Right ventricle myocardium superior (tissue), 1 donor: ENCODE measurements around the gene NBAS. TPM values are rescaled to one million over a fixed set of nuclear protein-coding genes. Genes with fewer than 3 reads are reported as not detected.
"Not testable (repeated sequence)": the region's sequence is repeated elsewhere in the genome, so short reads cannot be mapped to it uniquely, and the experiment has no call there.

Source experiments
- ATAC-seq: fragments of 200-7000 bp; cut with Tn5 transposase; one replicate; pipeline ENCODE4 v1.9.1; 2020; ENCODE audit warnings: mild to moderate bottlenecking; ENCODE audit not compliant: poor library complexity
- DNase-seq: peaks from one replicate; pipeline ENCODE4 v3.0.0-alpha.2; 2020
- intact Hi-C: fragments of 100-400 bp; cut with DNase I; formaldehyde crosslinking; loops from one replicate; pipeline ENCODE4 v1.11.2; 2022
- total RNA-seq: library from RNA; stranded (reverse); fragmentation: NEBNext Ultra II Directional; extraction: Animal tissue kit (Norgen Biotek cat#: 25700); gene quantifications from one replicate; pipeline ENCODE4 v1.2.1, GENCODE V29; 2021
- donor health status: DM: no; HTN: yes; CAD: no; lungs with severe emphysema.

The NBAS gene
- total RNA-seq, 1 donor from 2014 or later: 60.7 TPM

DNA sequence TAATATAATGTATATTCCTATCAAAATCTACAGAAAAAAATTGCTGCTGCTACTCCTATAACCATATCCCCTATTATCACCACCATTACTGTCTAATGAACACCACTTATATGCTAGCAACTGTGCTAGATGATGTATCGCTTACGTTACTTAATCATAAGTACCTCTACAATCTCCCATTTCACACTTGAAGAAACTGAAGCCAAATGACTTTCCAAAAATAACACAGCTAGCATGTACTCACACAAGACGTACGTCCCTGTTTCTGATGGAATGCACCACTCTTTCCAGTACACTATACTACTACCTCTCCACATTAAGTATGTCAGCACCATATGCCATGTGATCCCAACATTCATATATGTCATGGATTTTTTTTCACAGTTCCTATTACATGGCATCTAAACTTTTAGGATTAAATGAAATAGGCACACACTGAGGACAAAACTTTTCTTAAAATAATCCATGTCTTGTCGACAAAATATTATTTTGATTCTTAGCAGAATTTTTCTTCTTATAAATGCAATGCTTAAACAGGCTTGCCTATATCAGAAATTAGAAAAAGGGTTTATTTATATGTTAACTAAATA, 112.8 kb downstream of the NBAS start:
- ATAC-seq: peak; percentile 83
- intact Hi-C loops: no loop called here
- no peak for DNase-seq

DNA sequence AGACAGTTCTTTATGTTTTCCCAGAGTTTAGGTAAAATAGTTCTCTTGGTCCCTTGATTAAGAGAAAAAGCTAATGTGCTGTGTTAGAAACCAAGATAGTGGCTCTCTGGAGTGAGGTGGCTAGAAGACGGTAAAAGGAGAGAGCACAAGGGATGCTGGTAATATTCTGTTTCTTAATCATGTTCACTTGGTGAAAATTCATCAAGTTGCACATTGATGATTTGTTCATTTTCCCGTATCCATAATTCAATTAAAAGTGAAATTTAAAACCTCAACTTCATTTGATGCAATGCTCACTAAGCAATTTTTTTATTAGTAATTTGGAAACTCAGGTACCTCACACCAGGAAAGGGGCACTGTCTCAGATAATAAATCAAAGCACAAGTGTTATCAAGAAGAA, 113.8 kb downstream of the NBAS start:
- DNase-seq: no peak
- intact Hi-C loops: no loop called here
- ATAC-seq: no peak

DNA sequence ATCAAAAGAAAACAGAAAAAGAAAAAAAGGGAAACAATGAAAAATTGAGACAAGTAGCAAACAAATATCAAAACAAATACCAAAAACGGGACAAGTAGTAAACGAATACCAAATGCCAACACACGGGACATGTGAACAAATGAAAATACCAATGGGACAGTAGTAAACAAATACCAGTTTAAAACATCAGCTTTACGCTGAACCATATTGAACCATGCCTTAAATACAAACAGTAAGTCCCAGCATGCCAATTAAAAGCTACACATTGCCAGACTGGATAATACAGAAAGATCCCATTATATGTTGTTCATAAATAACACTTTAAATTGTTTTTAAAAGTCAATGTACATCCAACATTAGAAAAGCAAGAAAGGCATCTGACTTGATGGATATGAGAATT, 114.2 kb downstream of the NBAS start:
- DNase-seq (no peak), ATAC-seq (no peak)
- intact Hi-C loops: no loop called here

DNA sequence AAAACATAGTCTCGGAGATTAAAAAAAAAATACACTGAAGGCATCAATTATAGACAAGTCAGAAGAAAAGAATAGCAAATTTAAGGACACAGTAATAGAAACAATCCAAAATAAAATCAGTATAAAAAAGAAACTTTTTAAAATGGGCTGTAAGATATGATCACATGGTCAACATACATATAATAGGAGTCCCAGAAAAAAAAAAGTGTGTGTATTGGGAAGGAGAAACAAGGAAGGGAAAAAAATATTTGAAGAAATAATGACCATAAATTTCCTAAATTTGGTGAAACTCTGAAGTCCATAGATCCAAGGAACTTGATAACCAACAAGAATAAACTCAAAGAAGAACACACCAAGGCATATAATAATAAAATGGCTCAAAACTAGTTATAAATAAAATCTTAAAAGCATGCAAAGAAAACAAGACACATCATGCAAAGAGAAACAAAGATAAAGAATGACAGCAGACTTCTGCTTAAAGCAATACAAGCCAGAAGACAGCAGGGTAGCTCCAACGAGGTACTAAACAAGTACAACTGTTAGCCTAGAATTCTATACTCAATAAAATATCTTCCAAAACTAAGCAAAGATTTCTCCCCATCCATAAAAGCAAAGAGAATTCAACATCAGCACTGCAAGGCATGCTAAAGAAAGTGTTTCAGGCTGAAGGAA, 115.1 kb downstream of the NBAS start:
- DNase-seq: no peak
- intact Hi-C loops: no loop called here
- no peak for ATAC-seq

DNA sequence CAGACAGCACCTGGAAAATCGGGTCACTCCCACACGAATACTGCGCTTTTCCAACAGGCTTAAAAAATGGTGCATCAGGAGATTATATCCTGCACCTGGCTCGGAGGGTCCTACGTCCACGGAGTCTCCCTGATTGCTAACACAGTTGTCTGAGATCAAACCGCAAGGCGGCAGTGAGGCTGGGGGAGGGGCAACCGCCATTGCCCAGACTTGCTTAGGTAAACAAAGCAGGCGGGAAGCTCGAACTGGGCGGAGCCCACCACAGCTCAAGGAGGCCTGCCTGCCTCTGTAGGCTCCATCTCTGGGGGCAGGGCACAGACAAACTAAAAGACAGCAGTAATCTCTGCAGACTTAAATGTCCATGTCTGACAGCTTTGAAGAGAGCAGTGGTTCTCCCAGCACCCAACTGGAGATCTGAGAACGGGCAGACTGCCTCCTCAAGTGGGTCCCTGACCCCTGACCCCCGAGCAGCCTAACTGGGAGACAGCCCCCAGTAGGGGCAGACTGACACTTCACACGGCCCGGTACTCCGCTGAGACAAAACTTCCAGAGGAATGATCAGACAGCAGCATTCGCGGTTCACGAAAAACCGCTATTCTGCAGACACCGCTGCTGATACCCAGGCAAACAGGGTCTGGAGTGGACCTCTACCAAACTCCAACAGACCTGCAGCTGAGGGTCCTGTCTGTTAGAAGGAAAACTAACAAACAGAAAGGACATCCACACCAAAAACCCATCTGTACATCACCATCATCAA, 121.2 kb downstream of the NBAS start:
- intact Hi-C loops, ATAC-seq: not testable (repeated sequence)
- DNase-seq: peak; percentile 40

DNA sequence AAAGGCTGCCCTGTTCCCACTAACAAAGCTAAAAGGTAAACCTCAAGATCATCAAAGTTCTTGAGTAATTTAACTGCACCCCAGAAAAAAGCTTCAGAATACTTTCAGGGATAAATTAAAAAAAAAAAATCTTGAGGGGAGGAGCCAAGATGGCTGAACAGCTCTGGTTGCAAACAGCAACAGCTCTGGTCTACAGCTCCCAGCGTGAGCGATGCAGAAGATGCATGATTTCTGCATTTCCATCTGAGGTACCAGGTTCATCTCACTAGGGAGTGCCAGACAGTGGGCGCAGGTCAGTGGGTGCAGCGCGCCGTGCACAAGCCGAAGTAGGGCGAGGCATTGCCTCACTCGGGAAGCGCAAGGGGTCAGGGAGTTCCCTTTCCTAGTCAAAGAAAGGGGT, 121.8 kb downstream of the NBAS start:
- ATAC-seq, DNase-seq, intact Hi-C loops: not testable (repeated sequence)

DNA sequence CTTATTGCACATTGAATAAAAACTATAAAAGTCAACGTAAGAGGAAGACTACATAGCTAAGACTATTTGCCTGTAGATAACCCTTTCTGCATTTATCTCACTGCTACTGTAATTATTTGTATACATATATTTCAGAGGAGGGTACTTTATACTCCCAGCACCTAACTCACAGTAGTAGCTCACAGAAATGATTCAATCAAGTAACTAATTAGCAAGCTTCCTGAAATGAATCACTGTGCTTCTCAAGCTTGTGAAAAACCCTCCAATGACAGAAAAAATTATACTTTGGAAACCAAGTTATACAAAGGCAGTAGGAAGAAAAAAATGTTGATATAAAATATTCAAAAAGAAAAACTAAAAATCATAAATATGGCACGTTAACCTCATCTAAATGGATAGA, 124.9 kb downstream of the NBAS start:
- no peak for ATAC-seq
- intact Hi-C loops: no loop called here

DNA sequence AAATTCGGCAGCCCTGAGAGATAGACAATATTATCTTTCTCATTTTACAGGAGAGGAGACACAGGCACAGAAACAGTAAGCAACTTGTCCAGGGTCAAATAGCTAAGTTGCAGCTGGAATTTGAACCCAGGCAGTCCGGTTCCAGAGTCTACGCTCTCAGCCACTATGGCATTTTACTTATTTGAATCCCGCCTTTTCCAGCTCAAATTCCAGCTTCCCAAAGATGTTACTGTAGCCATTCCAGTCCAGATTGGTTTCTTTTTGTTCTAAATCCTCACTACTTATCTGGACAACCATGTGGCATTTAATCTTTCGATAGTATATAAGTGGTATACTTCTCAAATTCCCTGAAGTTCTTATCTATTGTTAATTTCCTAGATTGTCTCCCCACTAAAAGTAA, 125.7 kb downstream of the NBAS start:
- no peak for ATAC-seq

More for the DNA sequence above, 124.9 kb downstream of the NBAS start:
- no peak for DNase-seq

DNA sequence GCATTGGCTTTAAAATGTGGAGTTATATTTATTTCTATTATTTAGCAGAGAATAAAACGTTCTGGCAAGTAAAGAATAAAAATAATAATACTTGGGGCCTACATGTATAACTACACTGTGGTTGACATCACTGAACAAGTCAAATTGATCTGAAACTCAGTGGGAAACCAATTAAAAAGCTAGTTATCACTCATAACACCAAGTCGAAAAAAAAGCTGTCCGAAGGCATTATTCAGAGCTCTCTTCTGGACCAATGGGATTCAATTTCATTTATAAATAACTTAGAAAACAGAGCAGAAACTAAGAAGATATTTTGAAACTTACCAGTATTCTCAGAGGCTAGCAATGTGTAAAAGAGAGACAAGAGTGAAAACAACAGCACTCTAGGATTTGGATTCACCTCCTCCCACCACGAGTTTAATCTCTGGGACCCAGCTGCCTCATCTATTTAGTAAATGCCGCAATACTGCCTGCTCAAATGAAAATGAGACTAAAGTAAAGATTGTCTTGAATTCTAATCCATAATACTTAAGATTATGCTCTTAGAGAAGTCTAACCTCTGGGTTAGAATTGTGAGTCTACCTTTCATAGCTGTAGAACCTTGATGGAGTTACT, 128.4 kb downstream of the NBAS start:
- no peak for ATAC-seq
- DNase-seq: no peak

More for the DNA sequence above, 125.7 kb downstream of the NBAS start:
- intact Hi-C loops: no loop called here
- DNase-seq: no peak

DNA sequence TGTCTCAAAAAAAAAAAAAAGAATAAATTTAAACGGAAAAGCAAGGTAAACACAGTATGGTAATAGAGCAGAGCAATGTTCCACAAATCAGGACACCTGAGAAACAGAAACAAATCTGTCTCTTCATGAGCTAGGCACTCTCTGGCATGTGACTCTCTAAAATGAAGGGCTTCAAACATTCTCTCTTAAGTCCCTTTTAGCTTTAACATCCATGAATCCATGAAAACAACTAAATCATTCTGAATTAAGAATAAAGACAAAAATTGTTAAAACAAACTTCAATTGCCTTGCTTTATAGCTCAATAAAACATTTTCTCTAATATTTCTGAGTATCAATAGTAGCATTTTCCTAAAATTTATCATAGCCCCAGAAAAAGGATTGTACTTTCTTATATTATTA, 132.1 kb downstream of the NBAS start:
- intact Hi-C loops: no loop called here
- ATAC-seq: no peak
- DNase-seq: no peak

More for the DNA sequence above, 128.4 kb downstream of the NBAS start:
- intact Hi-C loops: no loop called here

DNA sequence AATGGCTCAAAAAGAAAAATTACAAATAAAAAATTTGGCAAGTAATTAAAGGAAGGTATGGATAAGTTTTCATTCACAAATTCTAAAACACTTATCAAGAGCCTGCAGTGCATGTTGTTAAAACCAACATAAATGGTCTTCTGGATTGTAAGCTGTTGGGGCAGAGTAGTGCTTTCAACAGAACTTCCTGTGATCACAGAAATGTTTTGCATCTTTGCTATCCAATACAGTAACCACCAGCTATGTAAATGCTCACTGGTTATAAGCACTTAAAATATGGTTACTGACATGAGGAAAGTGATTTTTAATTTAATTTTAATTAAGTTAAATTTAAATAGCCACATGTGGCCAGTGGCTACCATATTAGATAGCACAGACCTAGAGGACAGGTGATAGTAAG, 133.1 kb downstream of the NBAS start:
- DNase-seq: no peak
- intact Hi-C loops: no loop called here
- no peak for ATAC-seq

DNA sequence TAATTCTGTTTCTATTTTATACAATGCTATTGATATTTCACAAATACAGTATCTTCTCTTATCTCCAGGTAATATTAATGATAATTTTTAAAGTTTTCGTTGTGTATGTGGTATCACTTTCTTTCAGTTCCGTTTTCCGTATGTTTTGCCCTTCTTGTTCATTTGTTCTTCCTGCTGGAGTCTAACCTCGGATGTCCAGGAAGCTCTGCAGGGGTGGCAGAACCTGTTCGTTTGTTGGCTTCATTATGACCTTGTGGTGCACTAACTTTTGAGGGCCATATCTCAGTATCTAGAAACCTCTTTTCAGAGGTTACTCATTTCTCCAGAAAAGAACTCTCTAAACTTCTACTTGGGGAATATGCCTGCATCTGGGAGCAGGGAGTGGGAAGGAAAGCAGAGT, 134.5 kb downstream of the NBAS start:
- ATAC-seq (no peak), DNase-seq (no peak)
- intact Hi-C loops: no loop called here

DNA sequence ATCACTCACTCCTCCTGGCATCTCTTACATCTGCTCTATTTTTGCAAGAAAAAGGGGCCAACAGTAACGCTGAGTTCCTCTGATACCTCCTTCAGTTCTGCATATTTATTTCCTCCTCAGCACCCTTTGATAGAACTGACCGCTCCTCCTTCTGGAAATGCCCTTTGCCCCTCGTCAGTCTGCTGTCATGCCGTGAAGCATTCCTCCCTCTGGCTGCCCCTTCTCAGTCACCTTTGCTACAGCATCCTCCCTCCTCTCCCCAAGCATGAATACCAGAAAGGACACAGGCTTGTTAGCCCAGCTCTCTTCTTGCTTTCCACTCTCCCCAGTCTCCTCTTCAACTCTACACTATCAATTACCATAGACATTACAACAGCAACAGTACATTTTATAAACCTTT, 135.4 kb downstream of the NBAS start:
- intact Hi-C loops: no loop called here
- no peak for DNase-seq
- no peak for ATAC-seq

DNA sequence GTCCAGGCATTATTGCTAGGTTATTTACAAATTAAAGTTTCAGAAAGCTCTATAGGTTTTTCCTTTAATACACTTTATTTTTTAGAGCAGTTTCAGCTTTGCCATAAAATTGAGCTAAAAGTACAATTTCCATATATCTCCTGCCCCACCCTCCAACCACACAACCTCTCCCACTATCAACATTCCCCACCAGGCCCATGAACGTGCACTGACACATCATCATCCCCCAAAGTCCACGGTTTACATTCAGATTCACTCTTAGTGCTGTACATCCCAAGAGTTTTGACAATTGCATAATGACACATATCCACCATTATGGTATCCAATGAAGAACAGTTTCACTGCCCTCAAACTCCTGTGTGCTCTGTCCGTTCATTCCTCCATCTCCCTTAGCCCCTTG, 139.4 kb downstream of the NBAS start:
- DNase-seq (no peak), ATAC-seq (no peak)

DNA sequence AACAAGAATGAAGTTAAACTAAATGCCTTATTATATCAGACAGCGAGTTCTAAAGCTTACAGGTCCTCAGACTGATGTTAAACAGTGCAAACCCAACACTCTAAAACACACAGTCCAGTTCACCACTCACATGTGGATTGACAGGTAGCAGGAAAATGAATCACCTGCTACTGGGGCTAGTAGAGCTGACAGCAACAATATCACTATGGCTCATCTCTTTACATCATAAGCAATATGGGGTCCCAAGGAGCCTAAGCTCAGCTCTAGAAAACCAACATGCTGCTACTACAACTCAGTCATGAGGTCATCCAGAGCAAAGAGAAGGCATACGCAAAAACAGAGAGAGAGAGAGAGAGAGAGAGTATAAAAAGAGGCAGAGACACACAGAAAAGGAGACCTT, 145.4 kb downstream of the NBAS start:
- DNase-seq (no peak), ATAC-seq (no peak)
- intact Hi-C loops: no loop called here

More for the DNA sequence above, 139.4 kb downstream of the NBAS start:
- intact Hi-C loops: no loop called here

DNA sequence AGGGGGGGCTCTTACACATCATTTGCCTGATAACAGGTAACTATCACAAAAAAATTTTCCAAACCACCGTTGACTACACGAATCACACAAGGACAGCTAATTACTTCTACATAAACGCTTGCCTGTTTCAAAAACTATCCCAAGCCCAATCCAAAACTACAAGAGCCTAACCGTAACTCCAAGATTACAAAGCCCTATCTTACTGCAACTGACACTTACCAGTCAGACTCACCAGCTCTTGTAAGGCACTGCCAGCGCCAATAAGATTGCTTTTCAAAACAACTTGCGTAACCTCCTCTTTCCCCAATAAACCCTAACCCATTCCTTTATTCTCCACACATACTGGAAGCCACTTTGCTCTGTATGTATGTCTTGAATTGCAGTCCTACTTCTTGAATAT, 148.4 kb downstream of the NBAS start:
- peak; percentile 87 for ATAC-seq
- DNase-seq: no peak
- intact Hi-C loops: no loop called here

DNA sequence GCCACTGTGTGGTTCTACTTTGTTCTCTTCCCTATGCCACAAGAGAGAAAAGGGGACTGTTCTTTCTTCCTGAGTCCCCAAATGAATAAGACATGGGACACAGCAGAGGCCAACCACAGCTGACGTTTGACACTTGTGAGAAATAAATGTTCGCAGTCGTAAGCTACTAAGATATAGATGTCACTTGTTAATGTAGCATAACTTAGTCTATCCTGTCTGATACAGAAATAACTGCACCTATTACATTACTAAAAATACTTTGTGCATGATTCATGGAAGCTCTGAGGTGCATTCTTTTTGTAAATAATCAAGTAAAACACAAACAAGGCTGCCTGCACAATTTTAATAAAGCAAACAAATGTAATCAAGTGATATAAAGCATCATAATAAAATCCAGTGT, 148.8 kb downstream of the NBAS start:
- no peak for DNase-seq
- intact Hi-C loops: no loop called here
- ATAC-seq: peak; percentile 45

DNA sequence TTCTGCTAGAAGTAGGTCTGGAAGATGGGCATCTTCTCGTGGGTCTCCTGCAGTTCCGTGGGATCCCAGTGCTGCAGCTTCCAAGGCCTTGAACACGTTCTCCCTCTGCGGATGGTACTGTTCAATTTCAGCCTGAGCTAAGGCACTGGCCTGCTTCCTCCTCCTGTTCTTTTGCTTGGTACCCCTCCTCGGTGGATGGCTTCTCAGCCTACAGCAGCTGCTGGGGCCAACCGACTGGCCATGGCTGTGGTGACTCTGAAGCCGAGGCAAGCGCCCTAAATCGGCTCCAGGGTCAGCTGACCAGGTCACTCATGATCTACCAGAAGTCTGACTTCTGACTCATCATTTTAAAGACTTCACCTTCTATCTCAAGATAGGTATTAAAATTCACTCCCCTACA, 150.2 kb downstream of the NBAS start:
- no peak for ATAC-seq
- DNase-seq: no peak
- intact Hi-C loops: no loop called here

DNA sequence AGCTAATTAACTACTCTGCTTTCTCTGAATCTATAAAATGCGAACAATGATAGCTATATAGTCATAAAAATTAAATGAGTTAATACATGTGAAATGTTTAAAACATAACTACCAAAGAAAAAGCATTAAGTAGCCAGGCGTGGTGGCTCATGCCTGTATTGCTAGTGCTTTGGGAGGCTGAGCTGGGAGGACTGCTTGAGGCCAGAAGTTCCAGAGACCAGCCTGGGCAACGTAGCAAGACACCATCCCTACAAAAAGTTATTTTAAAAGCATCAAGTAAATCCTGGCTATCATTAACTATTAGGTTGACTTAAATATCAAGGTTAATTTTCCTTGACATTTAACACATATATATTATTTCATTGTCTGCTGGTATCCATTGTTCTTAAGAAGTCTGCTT, 152.4 kb downstream of the NBAS start:
- ATAC-seq: no peak
- DNase-seq: no peak
- intact Hi-C loops: no loop called here

DNA sequence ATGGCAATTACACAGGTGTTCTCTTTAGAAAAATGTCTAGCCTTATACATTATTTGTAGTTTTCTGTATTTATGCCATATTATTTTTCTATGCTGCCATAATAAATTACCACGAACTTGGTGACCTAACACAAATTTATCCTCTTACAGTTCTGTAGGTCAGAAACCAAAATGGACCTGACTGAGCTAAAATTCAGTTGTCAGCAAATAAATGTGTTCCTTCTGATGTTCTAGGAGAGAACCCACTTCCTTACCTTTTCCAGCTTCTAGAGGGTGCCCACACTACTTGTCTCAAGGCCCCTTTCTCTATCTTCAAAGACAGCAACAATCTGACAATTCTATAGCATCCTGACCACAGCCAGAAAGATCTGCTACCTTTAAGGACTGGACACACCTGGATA, 153.5 kb downstream of the NBAS start:
- DNase-seq (no peak), ATAC-seq (no peak)
- intact Hi-C loops: no loop called here
